Neural cell (in vitro differentiated cells): Measurements from ENCODE around the gene CLEC4F. TPM values are rescaled to one million over a fixed set of nuclear protein-coding genes. Genes with fewer than 3 reads are reported as not detected.

ENCODE experiments used
- H2AFZ ChIP-seq: fragments of 200-600, 300-800 bp; sonication (generic), shearing (Covaris generic); 2 replicates; pipeline ENCODE4 v1.6.0; 2014; ENCODE audit warnings: low read depth, mild to moderate bottlenecking, antibody characterized with exemption, low read length, moderate library complexity
- H3F3A ChIP-seq: fragments of 200-600 bp; shearing (Covaris generic); 2 replicates; pipeline ENCODE4 v1.6.1; 2016; ENCODE audit warnings: mild to moderate bottlenecking, moderate library complexity, mixed read lengths, antibody characterized with exemption, low read length; ENCODE audit not compliant: insufficient read depth, poor library complexity, severe bottlenecking
- H3K27ac ChIP-seq: fragments of 200-600, 300-800 bp; sonication (generic), shearing (Covaris generic); 2 replicates; pipeline ENCODE4 v1.5.1; 2014; ENCODE audit warnings: mild to moderate bottlenecking, low read length, moderate library complexity
- H3K27me3 ChIP-seq: fragments of 300-800, 200-600 bp; sonication (generic), shearing (Covaris generic); 2 replicates; pipeline ENCODE4 v1.6.0; 2014; ENCODE audit warnings: mild to moderate bottlenecking, low read depth, low read length, moderate library complexity; ENCODE audit not compliant: insufficient read depth
- H3K36me3 ChIP-seq: fragments of 300-800, 200-600 bp; sonication (generic), shearing (Covaris generic); 2 replicates; pipeline ENCODE4 v1.5.1; 2014; ENCODE audit warnings: mild to moderate bottlenecking, antibody characterized with exemption, low read length, moderate library complexity; ENCODE audit not compliant: insufficient read depth
- H3K4me2 ChIP-seq: fragments of 300-800, 200-600 bp; sonication (generic), shearing (Covaris generic); 2 replicates; pipeline ENCODE4 v1.6.0; 2014; ENCODE audit warnings: mild to moderate bottlenecking, low read length
- H3K4me3 ChIP-seq: fragments of 300-800, 200-600 bp; sonication (generic), shearing (Covaris generic); 2 replicates; pipeline ENCODE4 v1.5.1; 2014; ENCODE audit warnings: mild to moderate bottlenecking, low read length, moderate library complexity
- H3K79me2 ChIP-seq: fragments of 200-600 bp; shearing (Covaris generic); replicated peaks from 2 replicates; pipeline ENCODE4 v1.6.0; 2014; ENCODE audit warnings: mild to moderate bottlenecking, low read length, moderate library complexity; ENCODE audit not compliant: insufficient read depth
- H3K9ac ChIP-seq: fragments of 300-800, 200-600 bp; sonication (generic), shearing (Covaris generic); 2 replicates; pipeline ENCODE4 v1.6.1; 2016; ENCODE audit warnings: mild to moderate bottlenecking, low read length, mixed read lengths
- H3K9me2 ChIP-seq: fragments of 200-600 bp; shearing (Covaris generic); 2 replicates; pipeline ENCODE4 v1.6.1; 2016; ENCODE audit warnings: mild to moderate bottlenecking, low read length, mixed read lengths; ENCODE audit not compliant: insufficient read depth
- H3K9me3 ChIP-seq: fragments of 200-600, 300-800 bp; sonication (generic), shearing (Covaris generic); 2 replicates; pipeline ENCODE4 v1.6.1; 2016; ENCODE audit warnings: mild to moderate bottlenecking, mixed run types, low read length, moderate library complexity, mixed read lengths
- H4K20me1 ChIP-seq: fragments of 200-600 bp; shearing (Covaris generic); 2 replicates; pipeline ENCODE4 v1.6.1; 2016; ENCODE audit warnings: mild to moderate bottlenecking, mixed run types; ENCODE audit not compliant: insufficient read depth
- CTCF ChIP-seq: fragments of 450-650 bp; IDR thresholded peaks from 2 replicates; pipeline ENCODE4 v1.5.1; 2014; ENCODE audit warnings: antibody characterized with exemption, mild to moderate bottlenecking, moderate library complexity; ENCODE audit not compliant: poor library complexity, severe bottlenecking
- EP300 ChIP-seq: fragments of 450-650 bp; conservative IDR thresholded peaks from 2 replicates; pipeline ENCODE4 v1.6.1; 2014; ENCODE audit warnings: antibody characterized with exemption, mild to moderate bottlenecking, moderate library complexity; ENCODE audit not compliant: poor library complexity, severe bottlenecking
- EZH2 ChIP-seq: fragments of 200-600, 300-800 bp; shearing (Covaris generic), sonication (generic); IDR thresholded peaks from 2 replicates; pipeline ENCODE4 v1.6.1; 2014; ENCODE audit warnings: antibody characterized with exemption, low read length, borderline replicate concordance, mild to moderate bottlenecking; ENCODE audit not compliant: insufficient read depth, poor library complexity, severe bottlenecking
- MXI1 ChIP-seq: fragments of 450-650 bp; conservative IDR thresholded peaks from 2 replicates; pipeline ENCODE4 v1.6.1; 2014; ENCODE audit warnings: antibody characterized with exemption, mild to moderate bottlenecking; ENCODE audit not compliant: poor library complexity, severe bottlenecking
- POLR2AphosphoS5 ChIP-seq: IDR thresholded peaks from 2 replicates; pipeline ENCODE4 v1.6.1; 2012
- RAD21 ChIP-seq: fragments of 450-650 bp; conservative IDR thresholded peaks from 2 replicates; pipeline ENCODE4 v1.6.1; 2014; ENCODE audit warnings: antibody characterized with exemption, mild to moderate bottlenecking, moderate library complexity
- REST ChIP-seq: IDR thresholded peaks from 2 replicates; pipeline ENCODE4 v1.6.1; 2012; ENCODE audit warnings: borderline replicate concordance
- SMC3 ChIP-seq: fragments of 450-650 bp; conservative IDR thresholded peaks from 2 replicates; pipeline ENCODE4 v1.6.1; 2014; ENCODE audit warnings: antibody characterized with exemption, mild to moderate bottlenecking, moderate library complexity; ENCODE audit not compliant: poor library complexity
- TAF1 ChIP-seq: IDR thresholded peaks from 2 replicates; pipeline ENCODE4 v1.6.1; 2012; ENCODE audit warnings: low read depth
- polyA plus RNA-seq: library from polyadenylated mRNA; depleted of rRNA; stranded (reverse); fragments of >200 nt; gene quantifications from 2 replicates; pipeline ENCODE4 v1.2.3, GENCODE V29; 2014

CLEC4F gene
- polyA plus RNA-seq, 1 donor from 2014 or later, result not detected

GRCh38 chr2:70817284-70817954, 3.0 kb downstream of the CLEC4F start:
- Histone ChIP-seq H3K27ac (no peak overlapping the region), H3K79me2 (no peaks in the 10 kb centered on the region), H3K9me2 (no peaks in the 10 kb centered on the region), H2AFZ (no peak overlapping the region), H3K27me3 (no peaks in the 10 kb centered on the region), H3K36me3 (no peaks in the 10 kb centered on the region), H3K9ac (no peak overlapping the region), H3K4me2 (no peak overlapping the region), H4K20me1 (no peaks in the 10 kb centered on the region), H3K9me3 (no peaks in the 10 kb centered on the region), H3K4me3 (no peak overlapping the region), H3F3A (no peaks in the 10 kb centered on the region)
- TF ChIP-seq RAD21, result no peak
- TF ChIP-seq CTCF, result no peak
- TF ChIP-seq SMC3, result no peak
- TF ChIP-seq POLR2AphosphoS5, result no peak
- TF ChIP-seq REST, result no peak
- no peak for TF ChIP-seq MXI1
- TF ChIP-seq TAF1, result no peak
- TF ChIP-seq EZH2, result no peak
- TF ChIP-seq EP300, result no peak

- Histone ChIP-seq H4K20me1 (no peaks in the 10 kb centered on the region), H3K4me2 (no peak overlapping the region), H3K4me3 (no peak overlapping the region), H2AFZ (no peak overlapping the region), H3F3A (no peaks in the 10 kb centered on the region), H3K79me2 (no peaks in the 10 kb centered on the region), H3K9me3 (no peaks in the 10 kb centered on the region), H3K9me2 (no peaks in the 10 kb centered on the region), H3K9ac (no peak overlapping the region), H3K27me3 (no peaks in the 10 kb centered on the region), H3K27ac (no peak overlapping the region), H3K36me3 (no peaks in the 10 kb centered on the region)
- TF ChIP-seq CTCF (no peak), MXI1 (no peak), SMC3 (no peak), REST (no peak), EP300 (no peak), TAF1 (no peak), POLR2AphosphoS5 (no peak), RAD21 (no peak), EZH2 (no peak)
Observed at GRCh38 chr2:70816726-70817125, 3.7 kb downstream of the CLEC4F start.
